VCaP (cell line): Measurements from ENCODE around the gene KIAA1671.
"Not testable (repeated sequence)": the region's sequence is repeated elsewhere in the genome, so short reads cannot be mapped to it uniquely, and the experiment has no call there.

Experiments
- H3K27ac ChIP-seq: fragments of 450-650 bp; 2 replicates; pipeline ENCODE4 v1.5.1; 2017
- CTCF ChIP-seq: fragments of 450-650 bp; conservative IDR thresholded peaks from 2 replicates; pipeline ENCODE4 v1.5.1; 2017; ENCODE audit warnings: mild to moderate bottlenecking, moderate library complexity

KIAA1671 gene

GRCh38 chr22:25174156-25174887 lies 221.8 kb downstream of the KIAA1671 start:
- no peak overlapping the region for H3K27ac ChIP-seq
- no peak for TF ChIP-seq CTCF

GRCh38 chr22:25174888-25175411 lies 222.4 kb downstream of the KIAA1671 start:
- H3K27ac ChIP-seq: no peak overlapping the region
- TF ChIP-seq CTCF: no peak

- H3K27ac ChIP-seq: no peak overlapping the region
- TF ChIP-seq CTCF: no peak
These were observed 223.7 kb downstream of the KIAA1671 start for GRCh38 chr22:25176175-25176574.

GRCh38 chr22:25176799-25177198 lies 224.3 kb downstream of the KIAA1671 start:
- H3K27ac ChIP-seq: no peak overlapping the region
- no peak for TF ChIP-seq CTCF

GRCh38 chr22:25177226-25177625 lies 224.7 kb downstream of the KIAA1671 start:
- TF ChIP-seq CTCF: no peak
- no peak overlapping the region for H3K27ac ChIP-seq

- no peak overlapping the region for H3K27ac ChIP-seq
- no peak for TF ChIP-seq CTCF
These were observed 225.4 kb downstream of the KIAA1671 start for GRCh38 chr22:25177895-25178294.

GRCh38 chr22:25178348-25178747 lies 225.8 kb downstream of the KIAA1671 start:
- H3K27ac ChIP-seq: not testable (repeated sequence)

- not testable (repeated sequence) for H3K27ac ChIP-seq
These were observed 226.5 kb downstream of the KIAA1671 start for GRCh38 chr22:25178869-25179631.
